Measurements from ENCODE around the gene IQCE.

IQCE gene

GRCh38 chr7:2558629-2559282 is at the start of gene IQCE:
Gene IQCE, plus strand, starts transcription at chr7:2558979. Its CDS starts 203 bp downstream, at chr7:2559182.
- DNase-seq = no peak

- DNase-seq = no peak
Observed at GRCh38 chr7:2509298-2509906, 49.4 kb upstream of the IQCE start.

- DNase-seq = no peak
Observed at GRCh38 chr7:2510130-2510776, 48.5 kb upstream of the IQCE start.

- no peak for DNase-seq
Observed at GRCh38 chr7:2510909-2511768, 47.6 kb upstream of the IQCE start.

GRCh38 chr7:2511769-2512168 is 47.0 kb upstream of the IQCE start:
- DNase-seq = no peak

GRCh38 chr7:2512179-2512661 is 46.6 kb upstream of the IQCE start:
- no peak for DNase-seq

GRCh38 chr7:2512713-2513112 is 46.1 kb upstream of the IQCE start:
- no peak for DNase-seq

- no peak for DNase-seq
Observed at GRCh38 chr7:2513702-2514101, 45.1 kb upstream of the IQCE start.

- DNase-seq = no peak
Observed at GRCh38 chr7:2514473-2515423, 44.0 kb upstream of the IQCE start.

- no peak for DNase-seq
Observed at GRCh38 chr7:2515424-2516193, 43.2 kb upstream of the IQCE start.

- no peak for DNase-seq
Observed at GRCh38 chr7:2516194-2516555, 42.6 kb upstream of the IQCE start.

- peak; percentile 76 for DNase-seq
Observed at GRCh38 chr7:2517026-2517425, 41.8 kb upstream of the IQCE start.

GRCh38 chr7:2517678-2518507 is 40.9 kb upstream of the IQCE start:
- no peak for DNase-seq

GRCh38 chr7:2518737-2519118 is 40.1 kb upstream of the IQCE start:
- no peak for DNase-seq

- DNase-seq = peak; percentile 97
Observed at GRCh38 chr7:2519119-2519930, 39.5 kb upstream of the IQCE start, which contains the start of gene LFNG. Gene LFNG, plus strand, starts transcription at chr7:2519774. Its CDS starts 88 bp downstream, at chr7:2519862.

GRCh38 chr7:2520131-2520760 is 38.5 kb upstream of the IQCE start:
- DNase-seq = peak; percentile 83

GRCh38 chr7:2520761-2521290 is 38.0 kb upstream of the IQCE start:
- DNase-seq = no peak

- no peak for DNase-seq
Observed at GRCh38 chr7:2521341-2521745, 37.4 kb upstream of the IQCE start.

Data from 8988T (cell line).